ENCODE results near the gene PPP1R16B.

DNA sequence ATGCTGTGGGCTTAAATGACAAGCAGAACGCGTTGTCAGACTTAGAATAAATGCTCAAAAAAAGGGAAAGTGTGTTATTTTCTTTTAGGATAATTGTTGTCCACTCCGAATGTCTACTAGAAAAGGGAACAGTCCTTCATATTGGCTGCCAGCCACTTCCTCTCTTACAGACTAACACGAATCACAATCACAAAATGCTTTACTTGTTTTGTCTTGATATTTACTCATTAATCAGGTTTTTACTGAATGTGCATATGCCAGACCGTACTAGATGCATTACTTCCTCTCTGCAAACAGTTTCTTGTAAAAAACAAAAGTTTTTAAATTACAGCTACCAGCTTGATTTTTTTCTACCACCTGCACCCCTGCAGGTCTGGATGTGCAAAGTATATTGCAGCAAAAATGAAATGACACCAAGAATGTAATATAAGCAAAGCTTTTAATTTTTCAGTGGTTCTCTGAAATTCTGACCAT is 157.5 kb downstream of the PPP1R16B start:
- TF ChIP-seq, protein P1, sequence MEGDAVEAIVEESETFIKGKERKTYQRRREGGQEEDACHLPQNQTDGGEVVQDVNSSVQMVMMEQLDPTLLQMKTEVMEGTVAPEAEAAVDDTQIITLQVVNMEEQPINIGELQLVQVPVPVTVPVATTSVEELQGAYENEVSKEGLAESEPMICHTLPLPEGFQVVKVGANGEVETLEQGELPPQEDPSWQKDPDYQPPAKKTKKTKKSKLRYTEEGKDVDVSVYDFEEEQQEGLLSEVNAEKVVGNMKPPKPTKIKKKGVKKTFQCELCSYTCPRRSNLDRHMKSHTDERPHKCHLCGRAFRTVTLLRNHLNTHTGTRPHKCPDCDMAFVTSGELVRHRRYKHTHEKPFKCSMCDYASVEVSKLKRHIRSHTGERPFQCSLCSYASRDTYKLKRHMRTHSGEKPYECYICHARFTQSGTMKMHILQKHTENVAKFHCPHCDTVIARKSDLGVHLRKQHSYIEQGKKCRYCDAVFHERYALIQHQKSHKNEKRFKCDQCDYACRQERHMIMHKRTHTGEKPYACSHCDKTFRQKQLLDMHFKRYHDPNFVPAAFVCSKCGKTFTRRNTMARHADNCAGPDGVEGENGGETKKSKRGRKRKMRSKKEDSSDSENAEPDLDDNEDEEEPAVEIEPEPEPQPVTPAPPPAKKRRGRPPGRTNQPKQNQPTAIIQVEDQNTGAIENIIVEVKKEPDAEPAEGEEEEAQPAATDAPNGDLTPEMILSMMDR (IDR thresholded peaks at IDR 0.05): no peak
- TF ChIP-seq POLR2A (IDR thresholded peaks at IDR 0.05): no peak
